GM23338 (cell line): ENCODE results near the gene FARP1. TPM values are rescaled to one million over a fixed set of nuclear protein-coding genes. Genes with fewer than 3 reads are reported as not detected.
A peak's percentile ranks its signal among the peaks of the same experiment; 100 is the strongest.

Experiments used
- ATAC-seq: fragments of 200-7000 bp; cut with Tn5 transposase; 3 replicates; pipeline ENCODE4 v1.9.1; 2020
- DNase-seq: peaks from one replicate; pipeline ENCODE4 v3.0.0-alpha.2; 2015; ENCODE audit warnings: low spot score
- H2AFZ ChIP-seq: fragments of 200-600 bp; sonication (generic); 2 replicates; pipeline ENCODE4 v1.8.0; 2016; ENCODE audit warnings: antibody characterized with exemption, mild to moderate bottlenecking, moderate library complexity
- H3F3A ChIP-seq: fragments of 200-600 bp; sonication (generic); replicated peaks from 2 replicates; pipeline ENCODE4 v1.8.0; 2017; ENCODE audit warnings: antibody characterized with exemption, mixed run types, low read depth
- H3K27ac ChIP-seq: fragments of 200-600 bp; sonication (generic); 2 replicates; pipeline ENCODE4 v1.6.1; 2016; ENCODE audit warnings: low read depth
- H3K27me3 ChIP-seq: fragments of 200-600 bp; sonication (generic); 2 replicates; pipeline ENCODE4 v1.8.0; 2016; ENCODE audit warnings: mild to moderate bottlenecking, mixed run types, moderate library complexity; ENCODE audit not compliant: insufficient read depth
- H3K36me3 ChIP-seq: fragments of 200-600 bp; sonication (generic); 2 replicates; pipeline ENCODE4 v1.8.0; 2016; ENCODE audit warnings: mild to moderate bottlenecking; ENCODE audit not compliant: insufficient read depth
- H3K4me1 ChIP-seq: fragments of 200-600 bp; sonication (generic); 2 replicates; pipeline ENCODE4 v1.8.0; 2016; ENCODE audit warnings: mild to moderate bottlenecking, moderate library complexity; ENCODE audit not compliant: insufficient read depth
- H3K4me2 ChIP-seq: fragments of 200-600 bp; sonication (generic); 2 replicates; pipeline ENCODE4 v1.7.1; 2017; ENCODE audit warnings: mixed run types
- H3K4me3 ChIP-seq: fragments of 200-600 bp; sonication (generic); 2 replicates; pipeline ENCODE4 v1.6.1; 2016; ENCODE audit warnings: mixed run types
- H3K79me2 ChIP-seq: fragments of 200-600 bp; sonication (generic); replicated peaks from 2 replicates; pipeline ENCODE4 v1.8.0; 2017; ENCODE audit warnings: mild to moderate bottlenecking; ENCODE audit not compliant: insufficient read depth
- H3K9me2 ChIP-seq: fragments of 200-600 bp; sonication (generic); 2 replicates; pipeline ENCODE4 v1.8.0; 2017; ENCODE audit not compliant: insufficient read depth
- H4K20me1 ChIP-seq: fragments of 200-600 bp; sonication (generic); replicated peaks from 2 replicates; pipeline ENCODE4 v1.8.0; 2017; ENCODE audit warnings: mild to moderate bottlenecking; ENCODE audit not compliant: insufficient read depth
- H3K27ac Mint-ChIP-seq: 2 replicates; pipeline ENCODE4 v1.8.0; 2020; ENCODE audit warnings: inconsistent platforms, mild to moderate bottlenecking, moderate library complexity, mixed read lengths
- H3K27me3 Mint-ChIP-seq: 3 replicates; pipeline ENCODE4 v1.8.0; 2022; ENCODE audit warnings: low read depth, mild to moderate bottlenecking, moderate library complexity, mixed read lengths, inconsistent platforms; ENCODE audit not compliant: insufficient read depth, poor library complexity
- H3K36me3 Mint-ChIP-seq: 3 replicates; pipeline ENCODE4 v1.8.0; 2021; ENCODE audit warnings: low read depth, mild to moderate bottlenecking, inconsistent platforms, moderate library complexity, mixed read lengths
- H3K4me1 Mint-ChIP-seq: 3 replicates; pipeline ENCODE4 v1.8.0; 2020; ENCODE audit warnings: mild to moderate bottlenecking, inconsistent platforms, mixed read lengths
- H3K4me3 Mint-ChIP-seq: 3 replicates; pipeline ENCODE4 v1.8.0; 2021; ENCODE audit warnings: moderate library complexity, mild to moderate bottlenecking, inconsistent platforms, mixed read lengths
- H3K9me3 Mint-ChIP-seq: 3 replicates; pipeline ENCODE4 v1.8.0; 2020; ENCODE audit warnings: moderate library complexity, mild to moderate bottlenecking, inconsistent platforms, mixed read lengths
- CREB1 ChIP-seq: fragments of 250-450 bp; sonication (Bioruptor Pico); IDR thresholded peaks from 2 replicates; pipeline ENCODE4 v1.5.0; 2020; ENCODE audit warnings: low read depth, mild to moderate bottlenecking, moderate library complexity
- EZH2 ChIP-seq: fragments of 200-600 bp; sonication (generic); IDR thresholded peaks from one replicate; pipeline ENCODE4 v1.8.0; 2017; ENCODE audit warnings: antibody characterized with exemption, mild to moderate bottlenecking, low read depth; ENCODE audit not compliant: unreplicated experiment
- EZH2phosphoT487 ChIP-seq: fragments of 200-600 bp; sonication (generic); IDR thresholded peaks from one replicate; pipeline ENCODE4 v1.8.1; 2018; ENCODE audit warnings: antibody characterized with exemption; ENCODE audit not compliant: unreplicated experiment
- JUNB ChIP-seq: IDR thresholded peaks from one replicate; pipeline ENCODE4 v1.6.1; 2016; ENCODE audit warnings: antibody characterized with exemption; ENCODE audit not compliant: unreplicated experiment
- NANOG ChIP-seq: IDR thresholded peaks from 2 replicates; pipeline ENCODE4 v1.6.1; 2016; ENCODE audit warnings: antibody characterized with exemption, borderline replicate concordance
- POLR2AphosphoS5 ChIP-seq: IDR thresholded peaks from 2 replicates; pipeline ENCODE4 v1.6.1; 2016; ENCODE audit warnings: antibody characterized with exemption, low read depth
- STAT1 ChIP-seq: IDR thresholded peaks from one replicate; pipeline ENCODE4 v1.6.1; 2016; ENCODE audit warnings: antibody characterized with exemption; ENCODE audit not compliant: unreplicated experiment
- ZNF114 ChIP-seq: fragments of 250-450 bp; sonication (Bioruptor Pico); IDR thresholded peaks from 2 replicates; pipeline ENCODE4 v1.5.0; 2020; ENCODE audit warnings: mild to moderate bottlenecking, moderate library complexity
- ZNF331 ChIP-seq: fragments of 250-450 bp; sonication (Bioruptor Pico); IDR thresholded peaks from 2 replicates; pipeline ENCODE4 v1.5.0; 2020; ENCODE audit warnings: low read depth, mild to moderate bottlenecking, moderate library complexity
- polyA plus RNA-seq: library from polyadenylated mRNA; unstranded; fragments of >200 nt; fragmentation: Nextera tagmentation; extraction: Ambion mirVana; gene quantifications from 2 replicates; pipeline ENCODE4 v1.2.1, GENCODE V29; 2016
- total RNA-seq: library from RNA; depleted of rRNA; stranded (reverse); fragments of >200 nt; shearing (Covaris generic); gene quantifications from 2 replicates; pipeline ENCODE4 v1.2.3, GENCODE V29; 2014
- TF ChIP-seq, protein P1 (sequence below), 2 experiments: fragments of 200-600 bp in 1 of 2; sonication (generic) in 1 of 2; conservative IDR thresholded peaks; 2 replicates each; pipeline versions ENCODE4 v1.5.1 to v1.6.1; 2016 to 2017; ENCODE audit warnings: antibody characterized with exemption in 2 of 2, low read depth in 2 of 2, mild to moderate bottlenecking in 2 of 2, moderate library complexity in 1 of 2
- TF ChIP-seq, protein P2 (sequence below): IDR thresholded peaks from one replicate; pipeline ENCODE4 v1.6.1; 2018; ENCODE audit warnings: antibody characterized with exemption; ENCODE audit not compliant: unreplicated experiment
- TF ChIP-seq, protein P3 (sequence below): fragments of 250-450 bp; sonication (Bioruptor Pico); IDR thresholded peaks from 2 replicates; pipeline ENCODE4 v1.5.0; 2020; ENCODE audit warnings: mild to moderate bottlenecking, moderate library complexity
- TF ChIP-seq, protein P4 (sequence below): IDR thresholded peaks from 2 replicates; pipeline ENCODE4 v1.6.1; 2016; ENCODE audit warnings: antibody characterized with exemption

Gene FARP1
- total and polyA plus RNA-seq, 2 experiments from 2014 or later = 53.6 to 82.5 TPM

DNA sequence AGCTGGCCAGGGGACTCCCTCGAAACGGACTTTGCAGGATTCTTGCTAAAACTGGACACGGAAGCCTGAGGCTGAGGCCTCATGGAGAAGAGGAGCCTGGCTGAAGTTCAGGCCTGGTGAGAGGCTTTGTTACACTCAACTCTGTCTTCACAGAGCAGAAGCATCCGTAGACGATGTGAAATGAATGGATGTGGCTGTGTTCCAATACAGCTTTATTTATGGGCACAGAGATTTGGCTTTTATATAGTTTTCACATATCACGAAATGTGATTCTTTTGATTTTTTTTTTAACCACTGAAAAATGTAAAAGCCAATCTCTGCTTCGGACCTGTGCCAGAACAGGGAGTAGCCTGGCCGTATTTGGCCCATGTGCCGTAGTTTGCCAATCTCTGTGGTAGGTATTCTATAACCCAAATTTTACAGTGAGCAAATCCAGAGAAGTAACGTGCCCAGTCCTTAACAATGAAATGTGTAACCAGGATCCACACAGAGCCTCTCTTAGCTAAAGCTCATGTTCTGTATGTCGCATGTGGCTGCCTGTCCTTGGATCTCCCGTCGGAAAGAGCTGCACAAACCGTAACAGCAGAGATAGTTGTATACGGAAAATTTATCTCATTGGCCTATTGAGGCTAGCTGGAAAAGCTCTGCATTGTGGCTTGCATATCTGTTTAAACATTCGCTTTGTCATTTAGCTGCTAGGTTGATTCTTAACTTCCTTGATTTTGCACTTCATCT, 205.7 kb downstream of the FARP1 start:
- H2AFZ ChIP-seq = no peak overlapping the region
- H3K9me3 Mint-ChIP-seq = no peaks in the 10 kb centered on the region
- no peaks in the 10 kb centered on the region; the same call in 2 of the 3 replicates for H3K36me3 Mint-ChIP-seq
- TF ChIP-seq STAT1 (no peak), JUNB (no peak), CREB1 (no peak), ZNF331 (CRISPR knock-in tag) (no peak), ZNF114 (no peak), EZH2 (no peak), POLR2AphosphoS5 (no peak), EZH2phosphoT487 (no peak), NANOG (no peak)
- TF ChIP-seq, protein P1, sequence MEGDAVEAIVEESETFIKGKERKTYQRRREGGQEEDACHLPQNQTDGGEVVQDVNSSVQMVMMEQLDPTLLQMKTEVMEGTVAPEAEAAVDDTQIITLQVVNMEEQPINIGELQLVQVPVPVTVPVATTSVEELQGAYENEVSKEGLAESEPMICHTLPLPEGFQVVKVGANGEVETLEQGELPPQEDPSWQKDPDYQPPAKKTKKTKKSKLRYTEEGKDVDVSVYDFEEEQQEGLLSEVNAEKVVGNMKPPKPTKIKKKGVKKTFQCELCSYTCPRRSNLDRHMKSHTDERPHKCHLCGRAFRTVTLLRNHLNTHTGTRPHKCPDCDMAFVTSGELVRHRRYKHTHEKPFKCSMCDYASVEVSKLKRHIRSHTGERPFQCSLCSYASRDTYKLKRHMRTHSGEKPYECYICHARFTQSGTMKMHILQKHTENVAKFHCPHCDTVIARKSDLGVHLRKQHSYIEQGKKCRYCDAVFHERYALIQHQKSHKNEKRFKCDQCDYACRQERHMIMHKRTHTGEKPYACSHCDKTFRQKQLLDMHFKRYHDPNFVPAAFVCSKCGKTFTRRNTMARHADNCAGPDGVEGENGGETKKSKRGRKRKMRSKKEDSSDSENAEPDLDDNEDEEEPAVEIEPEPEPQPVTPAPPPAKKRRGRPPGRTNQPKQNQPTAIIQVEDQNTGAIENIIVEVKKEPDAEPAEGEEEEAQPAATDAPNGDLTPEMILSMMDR (conservative IDR thresholded peaks at IDR 0.05; ENCODE audit: low read depth in 2 of 2) = no peak
- TF ChIP-seq, protein P2, sequence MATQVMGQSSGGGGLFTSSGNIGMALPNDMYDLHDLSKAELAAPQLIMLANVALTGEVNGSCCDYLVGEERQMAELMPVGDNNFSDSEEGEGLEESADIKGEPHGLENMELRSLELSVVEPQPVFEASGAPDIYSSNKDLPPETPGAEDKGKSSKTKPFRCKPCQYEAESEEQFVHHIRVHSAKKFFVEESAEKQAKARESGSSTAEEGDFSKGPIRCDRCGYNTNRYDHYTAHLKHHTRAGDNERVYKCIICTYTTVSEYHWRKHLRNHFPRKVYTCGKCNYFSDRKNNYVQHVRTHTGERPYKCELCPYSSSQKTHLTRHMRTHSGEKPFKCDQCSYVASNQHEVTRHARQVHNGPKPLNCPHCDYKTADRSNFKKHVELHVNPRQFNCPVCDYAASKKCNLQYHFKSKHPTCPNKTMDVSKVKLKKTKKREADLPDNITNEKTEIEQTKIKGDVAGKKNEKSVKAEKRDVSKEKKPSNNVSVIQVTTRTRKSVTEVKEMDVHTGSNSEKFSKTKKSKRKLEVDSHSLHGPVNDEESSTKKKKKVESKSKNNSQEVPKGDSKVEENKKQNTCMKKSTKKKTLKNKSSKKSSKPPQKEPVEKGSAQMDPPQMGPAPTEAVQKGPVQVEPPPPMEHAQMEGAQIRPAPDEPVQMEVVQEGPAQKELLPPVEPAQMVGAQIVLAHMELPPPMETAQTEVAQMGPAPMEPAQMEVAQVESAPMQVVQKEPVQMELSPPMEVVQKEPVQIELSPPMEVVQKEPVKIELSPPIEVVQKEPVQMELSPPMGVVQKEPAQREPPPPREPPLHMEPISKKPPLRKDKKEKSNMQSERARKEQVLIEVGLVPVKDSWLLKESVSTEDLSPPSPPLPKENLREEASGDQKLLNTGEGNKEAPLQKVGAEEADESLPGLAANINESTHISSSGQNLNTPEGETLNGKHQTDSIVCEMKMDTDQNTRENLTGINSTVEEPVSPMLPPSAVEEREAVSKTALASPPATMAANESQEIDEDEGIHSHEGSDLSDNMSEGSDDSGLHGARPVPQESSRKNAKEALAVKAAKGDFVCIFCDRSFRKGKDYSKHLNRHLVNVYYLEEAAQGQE = no peak
- TF ChIP-seq, protein P3, sequence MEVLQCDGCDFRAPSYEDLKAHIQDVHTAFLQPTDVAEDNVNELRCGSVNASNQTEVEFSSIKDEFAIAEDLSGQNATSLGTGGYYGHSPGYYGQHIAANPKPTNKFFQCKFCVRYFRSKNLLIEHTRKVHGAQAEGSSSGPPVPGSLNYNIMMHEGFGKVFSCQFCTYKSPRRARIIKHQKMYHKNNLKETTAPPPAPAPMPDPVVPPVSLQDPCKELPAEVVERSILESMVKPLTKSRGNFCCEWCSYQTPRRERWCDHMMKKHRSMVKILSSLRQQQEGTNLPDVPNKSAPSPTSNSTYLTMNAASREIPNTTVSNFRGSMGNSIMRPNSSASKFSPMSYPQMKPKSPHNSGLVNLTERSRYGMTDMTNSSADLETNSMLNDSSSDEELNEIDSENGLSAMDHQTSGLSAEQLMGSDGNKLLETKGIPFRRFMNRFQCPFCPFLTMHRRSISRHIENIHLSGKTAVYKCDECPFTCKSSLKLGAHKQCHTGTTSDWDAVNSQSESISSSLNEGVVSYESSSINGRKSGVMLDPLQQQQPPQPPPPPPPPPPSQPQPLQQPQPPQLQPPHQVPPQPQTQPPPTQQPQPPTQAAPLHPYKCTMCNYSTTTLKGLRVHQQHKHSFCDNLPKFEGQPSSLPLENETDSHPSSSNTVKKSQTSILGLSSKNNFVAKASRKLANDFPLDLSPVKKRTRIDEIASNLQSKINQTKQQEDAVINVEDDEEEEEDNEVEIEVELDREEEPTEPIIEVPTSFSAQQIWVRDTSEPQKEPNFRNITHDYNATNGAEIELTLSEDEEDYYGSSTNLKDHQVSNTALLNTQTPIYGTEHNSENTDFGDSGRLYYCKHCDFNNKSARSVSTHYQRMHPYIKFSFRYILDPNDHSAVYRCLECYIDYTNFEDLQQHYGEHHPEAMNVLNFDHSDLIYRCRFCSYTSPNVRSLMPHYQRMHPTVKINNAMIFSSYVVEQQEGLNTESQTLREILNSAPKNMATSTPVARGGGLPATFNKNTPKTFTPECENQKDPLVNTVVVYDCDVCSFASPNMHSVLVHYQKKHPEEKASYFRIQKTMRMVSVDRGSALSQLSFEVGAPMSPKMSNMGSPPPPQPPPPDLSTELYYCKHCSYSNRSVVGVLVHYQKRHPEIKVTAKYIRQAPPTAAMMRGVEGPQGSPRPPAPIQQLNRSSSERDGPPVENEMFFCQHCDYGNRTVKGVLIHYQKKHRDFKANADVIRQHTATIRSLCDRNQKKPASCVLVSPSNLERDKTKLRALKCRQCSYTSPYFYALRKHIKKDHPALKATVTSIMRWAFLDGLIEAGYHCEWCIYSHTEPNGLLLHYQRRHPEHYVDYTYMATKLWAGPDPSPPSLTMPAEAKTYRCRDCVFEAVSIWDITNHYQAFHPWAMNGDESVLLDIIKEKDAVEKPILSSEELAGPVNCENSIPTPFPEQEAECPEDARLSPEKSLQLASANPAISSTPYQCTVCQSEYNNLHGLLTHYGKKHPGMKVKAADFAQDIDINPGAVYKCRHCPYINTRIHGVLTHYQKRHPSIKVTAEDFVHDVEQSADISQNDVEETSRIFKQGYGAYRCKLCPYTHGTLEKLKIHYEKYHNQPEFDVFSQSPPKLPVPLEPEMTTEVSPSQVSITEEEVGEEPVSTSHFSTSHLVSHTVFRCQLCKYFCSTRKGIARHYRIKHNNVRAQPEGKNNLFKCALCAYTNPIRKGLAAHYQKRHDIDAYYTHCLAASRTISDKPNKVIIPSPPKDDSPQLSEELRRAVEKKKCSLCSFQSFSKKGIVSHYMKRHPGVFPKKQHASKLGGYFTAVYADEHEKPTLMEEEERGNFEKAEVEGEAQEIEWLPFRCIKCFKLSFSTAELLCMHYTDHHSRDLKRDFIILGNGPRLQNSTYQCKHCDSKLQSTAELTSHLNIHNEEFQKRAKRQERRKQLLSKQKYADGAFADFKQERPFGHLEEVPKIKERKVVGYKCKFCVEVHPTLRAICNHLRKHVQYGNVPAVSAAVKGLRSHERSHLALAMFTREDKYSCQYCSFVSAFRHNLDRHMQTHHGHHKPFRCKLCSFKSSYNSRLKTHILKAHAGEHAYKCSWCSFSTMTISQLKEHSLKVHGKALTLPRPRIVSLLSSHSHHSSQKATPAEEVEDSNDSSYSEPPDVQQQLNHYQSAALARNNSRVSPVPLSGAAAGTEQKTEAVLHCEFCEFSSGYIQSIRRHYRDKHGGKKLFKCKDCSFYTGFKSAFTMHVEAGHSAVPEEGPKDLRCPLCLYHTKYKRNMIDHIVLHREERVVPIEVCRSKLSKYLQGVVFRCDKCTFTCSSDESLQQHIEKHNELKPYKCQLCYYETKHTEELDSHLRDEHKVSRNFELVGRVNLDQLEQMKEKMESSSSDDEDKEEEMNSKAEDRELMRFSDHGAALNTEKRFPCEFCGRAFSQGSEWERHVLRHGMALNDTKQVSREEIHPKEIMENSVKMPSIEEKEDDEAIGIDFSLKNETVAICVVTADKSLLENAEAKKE = no peak
- TF ChIP-seq, protein P4, sequence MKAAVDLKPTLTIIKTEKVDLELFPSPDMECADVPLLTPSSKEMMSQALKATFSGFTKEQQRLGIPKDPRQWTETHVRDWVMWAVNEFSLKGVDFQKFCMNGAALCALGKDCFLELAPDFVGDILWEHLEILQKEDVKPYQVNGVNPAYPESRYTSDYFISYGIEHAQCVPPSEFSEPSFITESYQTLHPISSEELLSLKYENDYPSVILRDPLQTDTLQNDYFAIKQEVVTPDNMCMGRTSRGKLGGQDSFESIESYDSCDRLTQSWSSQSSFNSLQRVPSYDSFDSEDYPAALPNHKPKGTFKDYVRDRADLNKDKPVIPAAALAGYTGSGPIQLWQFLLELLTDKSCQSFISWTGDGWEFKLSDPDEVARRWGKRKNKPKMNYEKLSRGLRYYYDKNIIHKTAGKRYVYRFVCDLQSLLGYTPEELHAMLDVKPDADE = no peak
- no peak overlapping the region for H3K4me2 ChIP-seq
- DNase-seq = no peak
- H3K79me2 ChIP-seq = peaks cover 24% of the 10 kb centered on the region
- H3K4me1 ChIP-seq = no peaks in the 10 kb centered on the region
- H3F3A ChIP-seq = no peaks in the 10 kb centered on the region
- H3K4me1 Mint-ChIP-seq = peaks cover 19% of the 10 kb centered on the region
- H3K27ac Mint-ChIP-seq = peak overlapping the region; percentile 33; the same call in 1 of the 2 replicates
- ATAC-seq = no peak
- no peak overlapping the region for H3K4me3 ChIP-seq
- peaks cover 4% of the 10 kb centered on the region; the same call in 1 of the 2 replicates for H4K20me1 ChIP-seq
- no peaks in the 10 kb centered on the region for H3K27me3 ChIP-seq
- H3K36me3 ChIP-seq = no peaks in the 10 kb centered on the region
- no peak overlapping the region for H3K27ac ChIP-seq
- no peaks in the 10 kb centered on the region for H3K9me2 ChIP-seq
- H3K27me3 Mint-ChIP-seq = peaks cover 2% of the 10 kb centered on the region
- no peak overlapping the region for H3K4me3 Mint-ChIP-seq
